Endothelial cell (in vitro differentiated cells): ENCODE results near the gene EMCN. TPM values are rescaled to one million over a fixed set of nuclear protein-coding genes. Genes with fewer than 3 reads are reported as not detected.

Experiments used
- DNase-seq: peaks from one replicate; pipeline ENCODE4 v3.0.0; 2021; ENCODE audit warnings: low spot score
- H3K27ac Mint-ChIP-seq: one replicate; pipeline ENCODE4 v1.8.0; 2021; ENCODE audit warnings: mixed read lengths, inconsistent platforms; ENCODE audit not compliant: unreplicated experiment
- H3K27me3 Mint-ChIP-seq: one replicate; pipeline ENCODE4 v1.8.0; 2021; ENCODE audit warnings: mild to moderate bottlenecking, moderate library complexity, mixed read lengths, inconsistent platforms; ENCODE audit not compliant: unreplicated experiment
- H3K36me3 Mint-ChIP-seq: one replicate; pipeline ENCODE4 v1.8.0; 2021; ENCODE audit warnings: mild to moderate bottlenecking, low read depth, mixed read lengths, inconsistent platforms; ENCODE audit not compliant: unreplicated experiment
- H3K4me1 Mint-ChIP-seq: one replicate; pipeline ENCODE4 v1.8.0; 2021; ENCODE audit warnings: mild to moderate bottlenecking, mixed read lengths, inconsistent platforms; ENCODE audit not compliant: unreplicated experiment
- H3K4me3 Mint-ChIP-seq: one replicate; pipeline ENCODE4 v1.8.0; 2021; ENCODE audit warnings: mild to moderate bottlenecking, mixed read lengths, inconsistent platforms; ENCODE audit not compliant: unreplicated experiment
- H3K9me3 Mint-ChIP-seq: one replicate; pipeline ENCODE4 v1.8.0; 2021; ENCODE audit warnings: mixed read lengths, inconsistent platforms; ENCODE audit not compliant: unreplicated experiment
- CTCF ChIP-seq: fragments of 200-600 bp; sonication (generic); IDR thresholded peaks from one replicate; pipeline ENCODE4 v1.5.0; 2021; ENCODE audit warnings: antibody characterized with exemption; ENCODE audit not compliant: unreplicated experiment
- total RNA-seq: library from RNA; stranded (reverse); fragmentation: NEBNext Ultra II Directional; extraction: Animal tissue kit (Norgen Biotek cat#: 25700); gene quantifications from one replicate; pipeline ENCODE4 v1.2.1, GENCODE V29; 2021; ENCODE audit not compliant: unreplicated experiment

EMCN gene
- total RNA-seq, 1 donor from 2014 or later: 70.4 TPM

- Mint-ChIP-seq H3K4me1 (no peaks in the 10 kb centered on the region), H3K9me3 (no peaks in the 10 kb centered on the region), H3K4me3 (no peak overlapping the region), H3K27me3 (no peaks in the 10 kb centered on the region), H3K36me3 (no peaks in the 10 kb centered on the region), H3K27ac (no peak overlapping the region)
- no peak for DNase-seq
- no peak for TF ChIP-seq CTCF
These were observed 23.7 kb downstream of the EMCN start for GRCh38 chr4:100494166-100494565.

- H3K36me3 Mint-ChIP-seq: no peaks in the 10 kb centered on the region
- H3K4me3 Mint-ChIP-seq: no peak overlapping the region
- DNase-seq: no peak
- TF ChIP-seq CTCF: no peak
- H3K9me3 Mint-ChIP-seq: no peaks in the 10 kb centered on the region
- no peaks in the 10 kb centered on the region for H3K27me3 Mint-ChIP-seq
- no peaks in the 10 kb centered on the region for H3K4me1 Mint-ChIP-seq
- H3K27ac Mint-ChIP-seq: no peak overlapping the region
These were observed 24.1 kb downstream of the EMCN start for GRCh38 chr4:100493756-100494155.

- Mint-ChIP-seq H3K36me3 (no peaks in the 10 kb centered on the region), H3K27me3 (no peaks in the 10 kb centered on the region), H3K4me1 (no peaks in the 10 kb centered on the region), H3K27ac (no peak overlapping the region), H3K4me3 (no peak overlapping the region), H3K9me3 (no peaks in the 10 kb centered on the region)
- TF ChIP-seq CTCF: no peak
- no peak for DNase-seq
These were observed 25.7 kb downstream of the EMCN start for GRCh38 chr4:100492129-100492528.

- Mint-ChIP-seq H3K9me3 (no peaks in the 10 kb centered on the region), H3K36me3 (no peaks in the 10 kb centered on the region), H3K27ac (no peak overlapping the region), H3K27me3 (no peaks in the 10 kb centered on the region), H3K4me3 (no peak overlapping the region), H3K4me1 (no peaks in the 10 kb centered on the region)
- DNase-seq: no peak
- TF ChIP-seq CTCF: no peak
These were observed 28.5 kb downstream of the EMCN start for GRCh38 chr4:100489305-100489704.

- Mint-ChIP-seq H3K27ac (no peak overlapping the region), H3K27me3 (no peaks in the 10 kb centered on the region), H3K4me3 (no peak overlapping the region), H3K4me1 (no peaks in the 10 kb centered on the region), H3K9me3 (no peaks in the 10 kb centered on the region), H3K36me3 (no peaks in the 10 kb centered on the region)
- no peak for TF ChIP-seq CTCF
- DNase-seq: no peak
These were observed 31.3 kb downstream of the EMCN start for GRCh38 chr4:100486496-100486895.
